NCI-H69 (cell line): ENCODE results near the gene IGFL3.
"Not testable (repeated sequence)": the region's sequence is repeated elsewhere in the genome, so short reads cannot be mapped to it uniquely, and the experiment has no call there.

Experiments
- DNase-seq: peaks from one replicate; lab custom pipeline; 2025; lab: John Stamatoyannopoulos, UW

IGFL3 gene

GRCh38 chr19:46125447-46125846 is 959 bp upstream of the IGFL3 start:
- no peak for DNase-seq

- no peak for DNase-seq
These were observed 6.4 kb downstream of the IGFL3 start for GRCh38 chr19:46118136-46118535.

GRCh38 chr19:46116121-46116520 is 8.4 kb downstream of the IGFL3 start:
- no peak for DNase-seq

GRCh38 chr19:46115396-46116106 is 8.9 kb downstream of the IGFL3 start:
- DNase-seq: peak; percentile 7

GRCh38 chr19:46113726-46114125 is 10.8 kb downstream of the IGFL3 start:
- DNase-seq: no peak

GRCh38 chr19:46112527-46112926 is 12.0 kb downstream of the IGFL3 start:
- no peak for DNase-seq

- DNase-seq: peak; percentile 14
These were observed 13.1 kb downstream of the IGFL3 start for GRCh38 chr19:46111376-46111775.

- DNase-seq: no peak
These were observed 14.6 kb downstream of the IGFL3 start for GRCh38 chr19:46109876-46110275.

GRCh38 chr19:46107371-46107770 is 17.1 kb downstream of the IGFL3 start:
- no peak for DNase-seq

- DNase-seq: not testable (repeated sequence)
These were observed 22.2 kb downstream of the IGFL3 start for GRCh38 chr19:46102333-46102732.

- no peak for DNase-seq
These were observed 23.2 kb downstream of the IGFL3 start for GRCh38 chr19:46101293-46101692.

- no peak for DNase-seq
These were observed 24.1 kb downstream of the IGFL3 start for GRCh38 chr19:46100344-46100743.

- DNase-seq: no peak
These were observed 34.0 kb downstream of the IGFL3 start for GRCh38 chr19:46090444-46090843.

GRCh38 chr19:46089432-46089831 is 35.1 kb downstream of the IGFL3 start:
- no peak for DNase-seq

GRCh38 chr19:46088101-46088500 is 36.4 kb downstream of the IGFL3 start:
- no peak for DNase-seq

GRCh38 chr19:46085888-46086287 is 38.6 kb downstream of the IGFL3 start:
- no peak for DNase-seq

GRCh38 chr19:46082728-46083050 is 41.8 kb downstream of the IGFL3 start:
- no peak for DNase-seq

GRCh38 chr19:46081928-46082727 is 42.4 kb downstream of the IGFL3 start:
- peak; percentile 59 for DNase-seq

GRCh38 chr19:46080561-46080960 is 43.9 kb downstream of the IGFL3 start:
- no peak for DNase-seq

GRCh38 chr19:46079576-46079975 is 44.9 kb downstream of the IGFL3 start:
- no peak for DNase-seq

- DNase-seq: peak; percentile 29
These were observed 45.7 kb downstream of the IGFL3 start for GRCh38 chr19:46078573-46079332.

- DNase-seq: no peak
These were observed 46.7 kb downstream of the IGFL3 start for GRCh38 chr19:46077815-46078167.
